ENCODE measurements around the gene HPD. TPM values are rescaled to one million over a fixed set of nuclear protein-coding genes. Genes with fewer than 3 reads are reported as not detected.

The HPD gene
- total RNA-seq, 2 donors from 2014 or later, result 0.42 TPM; not detected in 1

- DNase-seq (no peak), ATAC-seq (no peak)
- intact Hi-C loops (cut with DNase I, micrococcal nuclease), result no loop called here
Observed at GRCh38 chr12:121837680-121838079, 21.0 kb downstream of the HPD start.

- ATAC-seq (no peak), DNase-seq (no peak)
- intact Hi-C loops (cut with DNase I, micrococcal nuclease), result no loop called here
Observed at GRCh38 chr12:121831571-121832245, 27.0 kb downstream of the HPD start.

GRCh38 chr12:121830588-121831265, 27.9 kb downstream of the HPD start:
- ATAC-seq (no peak), DNase-seq (no peak)
- intact Hi-C loops (cut with DNase I, micrococcal nuclease), result no loop called here

GRCh38 chr12:121830134-121830533, 28.5 kb downstream of the HPD start:
- intact Hi-C loops (cut with DNase I, micrococcal nuclease), result no loop called here
- ATAC-seq (no peak), DNase-seq (no peak)

- ATAC-seq, result no peak
- DNase-seq, result no peak
- intact Hi-C loops (cut with DNase I, micrococcal nuclease), result no loop called here
Observed at GRCh38 chr12:121829250-121829918, 29.3 kb downstream of the HPD start.

- ATAC-seq (no peak), DNase-seq (no peak)
- intact Hi-C loops (cut with DNase I, micrococcal nuclease), result no loop called here
Observed at GRCh38 chr12:121828826-121829225, 29.8 kb downstream of the HPD start.

- intact Hi-C loops (cut with DNase I, micrococcal nuclease), result no loop called here
- ATAC-seq, result no peak
- no peak for DNase-seq
Observed at GRCh38 chr12:121828306-121828705, 30.4 kb downstream of the HPD start.

GRCh38 chr12:121827351-121828099, 31.1 kb downstream of the HPD start:
- intact Hi-C loops (cut with DNase I, micrococcal nuclease), result no loop called here
- DNase-seq, result no peak
- ATAC-seq, result peak; percentile 12

- ATAC-seq (no peak), DNase-seq (no peak)
- intact Hi-C loops (cut with DNase I, micrococcal nuclease), result no loop called here
Observed at GRCh38 chr12:121826318-121827150, 32.1 kb downstream of the HPD start.

- intact Hi-C loops (cut with DNase I, micrococcal nuclease), result no loop called here
- DNase-seq, result no peak
- peak; percentile 12 for ATAC-seq
Observed at GRCh38 chr12:121825041-121825523, 33.6 kb downstream of the HPD start.

- DNase-seq (no peak), ATAC-seq (no peak)
- intact Hi-C loops (cut with DNase I, micrococcal nuclease), result no loop called here
Observed at GRCh38 chr12:121823727-121824115, 34.9 kb downstream of the HPD start.

- intact Hi-C loops (cut with DNase I, micrococcal nuclease), result no loop called here
- ATAC-seq (no peak), DNase-seq (no peak)
Observed at GRCh38 chr12:121823101-121823726, 35.4 kb downstream of the HPD start.

- no peak for DNase-seq
- no peak for ATAC-seq
- intact Hi-C loops (cut with DNase I, micrococcal nuclease), result no loop called here
Observed at GRCh38 chr12:121822393-121823100, 36.1 kb downstream of the HPD start.

- no peak for ATAC-seq
- intact Hi-C loops (cut with DNase I, micrococcal nuclease), result no loop called here
Observed at GRCh38 chr12:121820056-121820455, 38.6 kb downstream of the HPD start.

GRCh38 chr12:121819212-121819949, 39.3 kb downstream of the HPD start:
- ATAC-seq, result no peak
- intact Hi-C loops (cut with DNase I, micrococcal nuclease), result no loop called here
- DNase-seq, result no peak

More at GRCh38 chr12:121820056-121820455, 38.6 kb downstream of the HPD start:
- DNase-seq, result no peak

GRCh38 chr12:121817648-121818043, 41.0 kb downstream of the HPD start:
- intact Hi-C loops (cut with DNase I, micrococcal nuclease), result no loop called here
- DNase-seq (no peak), ATAC-seq (no peak)
